HFFc6 (cell line): ENCODE measurements around the gene GJD3. TPM values are rescaled to one million over a fixed set of nuclear protein-coding genes. Genes with fewer than 3 reads are reported as not detected.

Experiments used
- DNase-seq: peaks from one replicate; pipeline ENCODE4 v3.0.0-alpha.2; 2018
- H3K27ac Mint-ChIP-seq: 2 replicates; pipeline ENCODE4 v1.8.0; 2020; ENCODE audit warnings: mild to moderate bottlenecking, mixed read lengths
- H3K27me3 Mint-ChIP-seq: 2 replicates; pipeline ENCODE4 v1.8.0; 2021; ENCODE audit warnings: mild to moderate bottlenecking, moderate library complexity, mixed read lengths; ENCODE audit not compliant: insufficient read depth
- H3K36me3 Mint-ChIP-seq: 2 replicates; pipeline ENCODE4 v1.8.0; 2021; ENCODE audit warnings: low read depth, mixed read lengths
- H3K4me1 Mint-ChIP-seq: 2 replicates; pipeline ENCODE4 v1.8.0; 2020; ENCODE audit warnings: low read depth, mixed read lengths
- H3K4me3 Mint-ChIP-seq: 2 replicates; pipeline ENCODE4 v1.8.0; 2020; ENCODE audit warnings: mild to moderate bottlenecking, moderate library complexity, mixed read lengths
- H3K9me3 Mint-ChIP-seq: 2 replicates; pipeline ENCODE4 v1.8.0; 2020; ENCODE audit warnings: mild to moderate bottlenecking, mixed read lengths
- total RNA-seq, 6 experiments: library from RNA; stranded (reverse); fragmentation: NEBNext Ultra II Directional; extraction: Animal tissue kit (Norgen Biotek cat#: 25700); gene quantifications; 2 replicates in 1 of 6; 3 replicates in 5 of 6; pipeline ENCODE4 v1.2.3, GENCODE V29; 2021
- TF ChIP-seq, protein P1 (sequence below): fragments of 200-600 bp; sonication (generic); IDR thresholded peaks from 2 replicates; pipeline ENCODE4 v1.5.0; 2021; ENCODE audit warnings: antibody characterized with exemption, mild to moderate bottlenecking

GJD3 gene
- total RNA-seq, 6 experiments from 2014 or later = 0.36 to 1.4 (median 0.81) TPM

DNA sequence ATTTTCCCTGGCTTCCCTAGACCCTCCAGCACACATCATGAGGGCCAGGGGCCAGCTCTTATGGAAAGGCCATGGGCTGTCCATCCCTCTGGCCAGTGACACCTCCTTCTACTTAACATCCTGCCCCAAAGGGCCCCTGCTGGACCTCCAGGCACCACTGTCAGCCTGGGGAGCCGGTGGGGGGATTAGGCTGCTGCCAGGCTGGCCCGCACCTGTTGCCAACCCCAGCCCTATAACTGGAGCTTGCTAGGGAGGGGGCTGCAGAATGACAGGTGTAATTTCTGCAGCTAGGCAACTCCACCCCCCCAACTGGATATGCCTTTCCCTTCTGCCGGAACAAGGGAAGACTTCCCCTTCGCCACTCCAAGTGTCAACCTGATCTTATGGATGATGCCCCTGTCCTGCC lies 43.0 kb downstream of the GJD3 start:
- Mint-ChIP-seq H3K27ac (peak overlapping the region; percentile 100), H3K4me3 (peak overlapping the region; percentile 98), H3K36me3 (0 out of 2 replicates have a peak, but pooled peaks cover 8% of the 10 kb centered on the region), H3K9me3 (no peaks in the 10 kb centered on the region), H3K27me3 (no peaks in the 10 kb centered on the region), H3K4me1 (peaks cover 74% of the 10 kb centered on the region)
- TF ChIP-seq, protein P1, sequence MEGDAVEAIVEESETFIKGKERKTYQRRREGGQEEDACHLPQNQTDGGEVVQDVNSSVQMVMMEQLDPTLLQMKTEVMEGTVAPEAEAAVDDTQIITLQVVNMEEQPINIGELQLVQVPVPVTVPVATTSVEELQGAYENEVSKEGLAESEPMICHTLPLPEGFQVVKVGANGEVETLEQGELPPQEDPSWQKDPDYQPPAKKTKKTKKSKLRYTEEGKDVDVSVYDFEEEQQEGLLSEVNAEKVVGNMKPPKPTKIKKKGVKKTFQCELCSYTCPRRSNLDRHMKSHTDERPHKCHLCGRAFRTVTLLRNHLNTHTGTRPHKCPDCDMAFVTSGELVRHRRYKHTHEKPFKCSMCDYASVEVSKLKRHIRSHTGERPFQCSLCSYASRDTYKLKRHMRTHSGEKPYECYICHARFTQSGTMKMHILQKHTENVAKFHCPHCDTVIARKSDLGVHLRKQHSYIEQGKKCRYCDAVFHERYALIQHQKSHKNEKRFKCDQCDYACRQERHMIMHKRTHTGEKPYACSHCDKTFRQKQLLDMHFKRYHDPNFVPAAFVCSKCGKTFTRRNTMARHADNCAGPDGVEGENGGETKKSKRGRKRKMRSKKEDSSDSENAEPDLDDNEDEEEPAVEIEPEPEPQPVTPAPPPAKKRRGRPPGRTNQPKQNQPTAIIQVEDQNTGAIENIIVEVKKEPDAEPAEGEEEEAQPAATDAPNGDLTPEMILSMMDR = no peak
- DNase-seq = no peak

DNA sequence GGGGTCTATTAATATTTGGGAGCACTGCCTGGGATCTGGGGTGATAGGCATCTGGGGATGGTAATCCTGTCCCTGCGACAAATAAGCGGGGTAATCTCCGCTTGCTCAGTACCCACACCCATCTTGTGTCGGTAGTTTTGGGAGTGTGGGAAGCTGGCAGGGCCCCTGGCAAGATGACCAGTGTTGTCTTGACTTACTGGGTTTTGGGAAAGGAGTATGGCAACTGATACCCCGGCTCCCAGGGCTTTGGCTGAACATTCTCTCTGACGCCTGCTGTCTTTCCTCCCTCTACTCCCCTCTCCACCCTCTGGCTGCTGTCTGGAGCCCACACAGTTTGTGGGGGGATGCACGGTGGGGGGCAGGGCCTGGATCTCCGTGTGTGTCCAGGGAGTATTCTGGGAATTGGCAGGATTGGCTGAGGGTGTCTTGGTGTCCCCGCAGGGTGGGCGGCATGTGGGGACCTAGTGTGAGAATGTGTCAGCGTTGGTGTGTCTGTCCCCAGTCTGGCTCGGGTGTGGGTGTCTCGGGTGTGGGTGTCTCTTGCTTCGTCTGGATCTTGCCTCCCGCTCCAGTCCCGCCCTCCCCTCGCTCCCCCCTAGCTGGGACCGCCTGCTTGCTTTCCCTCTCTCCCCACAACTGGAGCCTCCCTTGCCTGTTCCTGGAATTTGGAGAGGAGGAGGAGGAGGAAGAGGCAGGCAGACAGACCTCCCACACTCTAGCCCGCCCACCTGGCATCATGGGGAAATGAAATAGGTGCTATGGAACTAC lies 43.6 kb downstream of the GJD3 start:
- peaks cover 68% of the 10 kb centered on the region for H3K4me1 Mint-ChIP-seq
- H3K27ac Mint-ChIP-seq = peak overlapping the region; percentile 100
- DNase-seq = no peak
- H3K4me3 Mint-ChIP-seq = peak overlapping the region; percentile 98
- H3K36me3 Mint-ChIP-seq = 0 out of 2 replicates have a peak, but pooled peaks cover 8% of the 10 kb centered on the region
- no peaks in the 10 kb centered on the region for H3K27me3 Mint-ChIP-seq
- H3K9me3 Mint-ChIP-seq = no peaks in the 10 kb centered on the region
- TF ChIP-seq, protein P1 = no peak

DNA sequence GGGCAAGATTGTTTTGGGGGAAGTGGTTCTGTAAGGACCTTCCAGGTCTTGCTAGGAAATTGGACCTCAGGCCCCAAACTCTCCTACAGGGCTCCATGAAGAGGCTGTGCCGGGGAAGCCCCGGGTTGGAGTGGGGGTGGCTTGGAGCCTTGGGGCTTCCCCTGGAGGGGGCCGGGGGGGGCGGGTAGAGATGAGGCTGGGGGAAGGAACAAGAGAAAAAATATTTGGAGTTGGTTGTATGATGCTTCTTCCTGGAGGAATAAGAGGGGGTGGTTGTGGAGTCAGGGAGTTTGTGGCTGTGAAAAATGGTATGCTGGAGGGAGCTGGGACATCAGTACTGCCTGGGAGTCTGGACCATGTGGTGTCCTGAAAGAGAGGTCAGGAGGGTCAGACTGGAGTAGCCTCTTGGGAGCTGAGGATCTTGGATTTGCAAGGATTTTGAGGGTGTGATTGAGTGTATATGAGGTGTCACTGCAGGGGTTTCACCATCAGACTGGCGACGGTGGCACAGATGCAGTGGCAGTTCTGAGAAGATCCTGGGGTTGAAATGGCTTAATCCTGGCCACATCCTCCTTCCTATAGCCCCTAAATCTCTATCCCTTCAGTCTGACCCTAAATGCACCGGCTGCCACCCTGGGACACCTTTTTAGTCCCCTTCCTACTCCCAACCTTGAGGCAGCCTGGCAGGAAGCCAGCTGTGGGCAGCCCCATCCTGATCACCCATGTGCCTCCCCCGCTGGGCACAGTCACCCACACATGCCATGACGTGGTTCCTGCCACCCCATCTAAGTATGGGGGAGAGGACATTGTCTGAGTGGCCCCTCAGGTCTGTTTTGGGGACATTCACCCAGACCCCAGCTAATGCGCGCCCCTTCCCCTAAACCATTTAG lies 44.6 kb downstream of the GJD3 start:
- DNase-seq = no peak
- Mint-ChIP-seq H3K27ac (peak overlapping the region; percentile 100), H3K4me1 (peaks cover 61% of the 10 kb centered on the region)

DNA sequence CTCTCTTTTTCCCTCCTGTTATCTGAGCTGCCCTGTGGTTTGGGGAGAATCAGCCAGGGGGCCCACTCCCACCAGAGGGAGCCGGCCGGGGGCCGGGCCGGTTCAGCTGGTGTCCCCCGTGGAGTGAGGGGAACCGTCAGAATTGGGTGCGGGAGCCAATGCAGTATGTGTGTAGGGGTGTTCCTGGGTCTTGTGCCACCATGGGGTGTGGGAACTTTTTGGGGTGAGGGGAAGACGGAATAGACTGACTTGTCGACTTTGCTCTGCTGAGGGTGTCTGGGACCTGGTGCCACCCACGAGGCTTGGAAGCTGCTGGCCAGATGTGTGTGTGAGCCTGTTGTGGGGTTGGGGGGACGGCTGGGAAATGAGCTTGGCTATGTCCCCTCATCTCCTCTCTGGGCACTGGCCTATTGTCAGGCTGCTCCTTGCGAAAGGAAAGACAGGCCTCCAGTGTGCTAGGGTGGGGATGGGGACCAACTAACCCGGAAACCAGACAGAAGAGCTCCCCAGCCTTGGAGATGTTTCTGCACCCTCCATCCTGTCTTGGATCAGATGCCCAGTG lies 45.6 kb downstream of the GJD3 start:
- Mint-ChIP-seq H3K36me3 (0 out of 2 replicates have a peak, but pooled peaks cover 8% of the 10 kb centered on the region), H3K9me3 (no peaks in the 10 kb centered on the region), H3K27ac (peak overlapping the region; percentile 100), H3K27me3 (no peaks in the 10 kb centered on the region), H3K4me3 (peak overlapping the region; percentile 98), H3K4me1 (peaks cover 55% of the 10 kb centered on the region)
- TF ChIP-seq, protein P1 = peak; percentile 65
- DNase-seq = no peak

More for the DNA sequence above, 44.6 kb downstream of the GJD3 start:
- TF ChIP-seq, protein P1 = no peak
- no peaks in the 10 kb centered on the region for H3K27me3 Mint-ChIP-seq
- H3K9me3 Mint-ChIP-seq = no peaks in the 10 kb centered on the region
- H3K36me3 Mint-ChIP-seq = 0 out of 2 replicates have a peak, but pooled peaks cover 8% of the 10 kb centered on the region
- H3K4me3 Mint-ChIP-seq = peak overlapping the region; percentile 98
